Measurements from ENCODE around the gene TMEM231.

The TMEM231 gene

DNA sequence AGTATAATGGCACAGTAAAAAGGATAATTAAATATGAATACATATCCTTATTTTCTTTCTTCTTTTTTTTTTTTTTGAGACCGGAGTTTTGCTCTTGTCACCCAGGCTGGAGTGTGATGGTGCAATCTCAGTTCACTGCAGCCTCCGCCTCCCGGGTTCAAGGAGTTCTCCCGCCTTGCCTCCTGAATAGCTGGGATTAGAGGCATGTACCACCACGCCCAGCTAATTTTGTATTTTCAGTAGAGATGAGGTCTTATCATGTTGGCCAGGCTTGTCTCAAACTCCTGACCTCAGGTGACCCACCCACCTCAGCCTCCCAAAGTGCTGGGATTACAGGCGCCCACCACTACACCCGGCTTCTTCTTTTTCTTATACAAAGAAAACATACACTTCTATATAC is 22.2 kb upstream of the TMEM231 start:
- Histone ChIP-seq H2AFZ (ENCODE audit: low read length) (no peak overlapping the region), H3K36me3 (replicated peaks; ENCODE audit: insufficient read depth, low read length) (no peaks in the 10 kb centered on the region), H3K27ac (ENCODE audit: low read length) (no peak overlapping the region), H3K9me2 (replicated peaks; ENCODE audit: insufficient read depth, low read length) (no peaks in the 10 kb centered on the region), H4K20me1 (ENCODE audit: insufficient read depth, low read length) (no peaks in the 10 kb centered on the region), H3F3A (ENCODE audit: insufficient read depth, low read length) (no peaks in the 10 kb centered on the region), H3K4me1 (ENCODE audit: low read length) (no peaks in the 10 kb centered on the region), H3K9ac (ENCODE audit: low read length) (no peak overlapping the region), H3K9me3 (replicated peaks; ENCODE audit: insufficient read depth, low read length) (no peaks in the 10 kb centered on the region), H3K4me2 (ENCODE audit: low read depth, low read length) (no peak overlapping the region), H3K79me2 (ENCODE audit: low read length) (no peaks in the 10 kb centered on the region), H3K4me3 (ENCODE audit: low read length) (no peak overlapping the region), H3K27me3 (replicated peaks; ENCODE audit: insufficient read depth, low read length) (no peaks in the 10 kb centered on the region)
- TF ChIP-seq, protein P1, sequence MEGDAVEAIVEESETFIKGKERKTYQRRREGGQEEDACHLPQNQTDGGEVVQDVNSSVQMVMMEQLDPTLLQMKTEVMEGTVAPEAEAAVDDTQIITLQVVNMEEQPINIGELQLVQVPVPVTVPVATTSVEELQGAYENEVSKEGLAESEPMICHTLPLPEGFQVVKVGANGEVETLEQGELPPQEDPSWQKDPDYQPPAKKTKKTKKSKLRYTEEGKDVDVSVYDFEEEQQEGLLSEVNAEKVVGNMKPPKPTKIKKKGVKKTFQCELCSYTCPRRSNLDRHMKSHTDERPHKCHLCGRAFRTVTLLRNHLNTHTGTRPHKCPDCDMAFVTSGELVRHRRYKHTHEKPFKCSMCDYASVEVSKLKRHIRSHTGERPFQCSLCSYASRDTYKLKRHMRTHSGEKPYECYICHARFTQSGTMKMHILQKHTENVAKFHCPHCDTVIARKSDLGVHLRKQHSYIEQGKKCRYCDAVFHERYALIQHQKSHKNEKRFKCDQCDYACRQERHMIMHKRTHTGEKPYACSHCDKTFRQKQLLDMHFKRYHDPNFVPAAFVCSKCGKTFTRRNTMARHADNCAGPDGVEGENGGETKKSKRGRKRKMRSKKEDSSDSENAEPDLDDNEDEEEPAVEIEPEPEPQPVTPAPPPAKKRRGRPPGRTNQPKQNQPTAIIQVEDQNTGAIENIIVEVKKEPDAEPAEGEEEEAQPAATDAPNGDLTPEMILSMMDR (IDR thresholded peaks at IDR 0.05; ENCODE audit: low read length): no peak
- TF ChIP-seq EZH2 (optimal IDR thresholded peaks at IDR 0.05; ENCODE audit: low read depth, low read length) (no peak), EZH2phosphoT487 (IDR thresholded peaks at IDR 0.05; ENCODE audit: low read length) (no peak)
- no peak for DNase-seq

DNA sequence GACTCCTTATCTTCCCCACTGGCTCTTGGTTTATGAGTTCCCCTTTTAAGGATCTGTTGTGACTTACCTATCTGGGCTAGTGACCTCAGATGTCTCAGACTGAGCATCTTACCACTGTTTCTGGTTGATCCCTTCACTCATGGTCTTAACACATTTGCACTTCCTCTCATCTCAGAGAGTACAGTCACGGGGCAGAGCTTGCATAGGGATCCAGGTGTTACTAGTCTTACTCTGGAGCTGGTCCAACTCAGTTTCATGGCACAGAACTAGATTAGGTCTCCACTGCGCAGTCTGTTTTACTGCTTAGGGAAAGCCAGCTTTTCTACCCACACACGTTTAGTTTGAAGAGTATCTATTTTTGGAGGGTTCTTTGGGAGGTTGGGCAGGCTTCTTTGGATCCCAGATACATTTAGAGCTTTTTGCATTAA is 20.3 kb upstream of the TMEM231 start:
- H3K4me3 ChIP-seq (ENCODE audit: low read length): no peak overlapping the region
- no peak overlapping the region for H3K4me2 ChIP-seq (ENCODE audit: low read depth, low read length)
- DNase-seq: no peak
- H3K9me3 ChIP-seq (replicated peaks; ENCODE audit: insufficient read depth, low read length): no peaks in the 10 kb centered on the region
- no peaks in the 10 kb centered on the region for H3K79me2 ChIP-seq (ENCODE audit: low read length)
- H3K9me2 ChIP-seq (replicated peaks; ENCODE audit: insufficient read depth, low read length): no peaks in the 10 kb centered on the region
- H3F3A ChIP-seq (ENCODE audit: insufficient read depth, low read length): no peaks in the 10 kb centered on the region
- no peak for TF ChIP-seq EZH2 (optimal IDR thresholded peaks at IDR 0.05; ENCODE audit: low read depth, low read length)
- TF ChIP-seq EZH2phosphoT487 (IDR thresholded peaks at IDR 0.05; ENCODE audit: low read length): no peak
- TF ChIP-seq, protein P1 (IDR thresholded peaks at IDR 0.05; ENCODE audit: low read length): no peak
- no peak overlapping the region for H2AFZ ChIP-seq (ENCODE audit: low read length)
- H3K4me1 ChIP-seq (ENCODE audit: low read length): no peaks in the 10 kb centered on the region
- no peak overlapping the region for H3K9ac ChIP-seq (ENCODE audit: low read length)
- no peak overlapping the region for H3K27ac ChIP-seq (ENCODE audit: low read length)
- no peaks in the 10 kb centered on the region for H4K20me1 ChIP-seq (ENCODE audit: insufficient read depth, low read length)
- no peaks in the 10 kb centered on the region for H3K36me3 ChIP-seq (replicated peaks; ENCODE audit: insufficient read depth, low read length)
- no peaks in the 10 kb centered on the region for H3K27me3 ChIP-seq (replicated peaks; ENCODE audit: insufficient read depth, low read length)

DNA sequence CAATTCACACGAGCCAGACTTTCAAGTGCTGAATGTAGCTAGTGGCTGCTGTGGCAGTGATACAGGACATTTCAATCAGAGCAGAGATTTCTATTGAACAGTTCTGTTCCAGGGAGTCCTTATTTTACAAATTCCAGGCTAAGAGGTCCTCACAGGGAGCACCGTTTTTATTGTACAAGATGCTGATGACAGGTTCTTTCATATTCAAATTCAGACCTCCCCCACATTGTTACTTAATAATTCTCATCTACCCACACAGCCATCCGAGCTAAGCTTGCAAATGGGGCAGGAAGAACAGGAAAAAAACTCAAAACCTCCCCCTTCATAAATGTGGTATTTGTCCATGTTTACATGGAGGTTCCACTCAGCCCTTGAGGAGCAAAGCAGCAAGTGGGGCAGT is 19.9 kb upstream of the TMEM231 start:
- DNase-seq: no peak
- H4K20me1 ChIP-seq (ENCODE audit: insufficient read depth, low read length): no peaks in the 10 kb centered on the region
- H3K4me3 ChIP-seq (ENCODE audit: low read length): no peak overlapping the region
- TF ChIP-seq EZH2 (optimal IDR thresholded peaks at IDR 0.05; ENCODE audit: low read depth, low read length) (no peak), EZH2phosphoT487 (IDR thresholded peaks at IDR 0.05; ENCODE audit: low read length) (no peak)
- TF ChIP-seq, protein P1 (IDR thresholded peaks at IDR 0.05; ENCODE audit: low read length): no peak
- H3K4me2 ChIP-seq (ENCODE audit: low read depth, low read length): no peak overlapping the region
- H3F3A ChIP-seq (ENCODE audit: insufficient read depth, low read length): no peaks in the 10 kb centered on the region
- H3K9ac ChIP-seq (ENCODE audit: low read length): no peak overlapping the region
- no peaks in the 10 kb centered on the region for H3K36me3 ChIP-seq (replicated peaks; ENCODE audit: insufficient read depth, low read length)
- no peak overlapping the region for H2AFZ ChIP-seq (ENCODE audit: low read length)
- no peaks in the 10 kb centered on the region for H3K9me3 ChIP-seq (replicated peaks; ENCODE audit: insufficient read depth, low read length)
- no peaks in the 10 kb centered on the region for H3K79me2 ChIP-seq (ENCODE audit: low read length)
- no peaks in the 10 kb centered on the region for H3K4me1 ChIP-seq (ENCODE audit: low read length)
- H3K27ac ChIP-seq (ENCODE audit: low read length): no peak overlapping the region
- no peaks in the 10 kb centered on the region for H3K9me2 ChIP-seq (replicated peaks; ENCODE audit: insufficient read depth, low read length)
- no peaks in the 10 kb centered on the region for H3K27me3 ChIP-seq (replicated peaks; ENCODE audit: insufficient read depth, low read length)
